Measurements from ENCODE around the gene TSPAN17.

Gene TSPAN17

GRCh38 chr5:176665517-176665916, 18.2 kb downstream of the TSPAN17 start:
- no peak for TF ChIP-seq CTCF (IDR thresholded peaks at IDR 0.05; ENCODE audit: control extremely low read depth, extremely low read depth, low read depth, missing control alignments)
- POLR2A ChIA-PET: no interaction called here
- CTCF ChIA-PET: interaction anchor here (1.0 kb wide), 1 partner anchor 448 kb away, joined by 3 read pairs; no protein-coding TSS in a partner anchor
- DNase-seq (ENCODE audit: extremely low spot score): no peak

- no peak for DNase-seq (ENCODE audit: extremely low spot score)
- TF ChIP-seq CTCF (IDR thresholded peaks at IDR 0.05; ENCODE audit: control extremely low read depth, extremely low read depth, low read depth, missing control alignments): no peak
- ChIA-PET POLR2A (no interaction called here), CTCF (interaction anchor here (1.2 to 15.2 kb wide), 2 partner anchors 8 to 446 kb away, joined by 3 to 158 read pairs; no protein-coding TSS in a partner anchor)
Observed at GRCh38 chr5:176667637-176668036, 20.4 kb downstream of the TSPAN17 start.

GRCh38 chr5:176670449-176670848, 23.2 kb downstream of the TSPAN17 start:
- no peak for DNase-seq (ENCODE audit: extremely low spot score)
- ChIA-PET POLR2A (no interaction called here), CTCF (interaction anchor here (0.7 to 15.2 kb wide), 3 partner anchors 11 to 146 kb away, joined by 3 to 158 read pairs (median 3); no protein-coding TSS in a partner anchor)
- no peak for TF ChIP-seq CTCF (IDR thresholded peaks at IDR 0.05; ENCODE audit: control extremely low read depth, extremely low read depth, low read depth, missing control alignments)

DNA sequence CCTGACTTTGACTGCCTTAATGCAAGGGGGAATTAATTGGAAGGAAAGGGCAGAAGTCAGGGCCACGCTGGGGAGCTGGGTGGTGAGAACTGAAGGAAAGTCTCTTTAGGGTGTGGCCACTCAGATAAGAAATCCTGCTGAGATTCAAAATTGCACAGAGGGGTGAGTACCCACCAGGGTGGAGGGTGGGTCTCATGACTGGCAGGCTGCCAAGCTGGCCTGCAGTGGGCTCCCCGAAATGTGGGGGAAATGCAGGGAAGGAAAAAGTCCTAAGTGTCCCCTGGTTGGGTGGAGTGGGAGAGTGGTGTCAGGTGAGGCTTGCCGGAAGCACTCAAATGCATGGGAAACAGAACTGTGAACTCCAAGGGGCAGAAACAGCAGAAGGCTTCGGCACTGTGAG, 24.1 kb downstream of the TSPAN17 start:
- DNase-seq (ENCODE audit: extremely low spot score): no peak
- CTCF ChIA-PET: interaction anchor here (15.2 kb wide), 1 partner anchor 12 kb away, joined by 158 read pairs; no protein-coding TSS in a partner anchor
- POLR2A ChIA-PET: no interaction called here
- no peak for TF ChIP-seq CTCF (IDR thresholded peaks at IDR 0.05; ENCODE audit: control extremely low read depth, extremely low read depth, low read depth, missing control alignments)

GRCh38 chr5:176671890-176672747, 24.8 kb downstream of the TSPAN17 start:
- POLR2A ChIA-PET: no interaction called here
- DNase-seq (ENCODE audit: extremely low spot score): no peak
- no peak for TF ChIP-seq CTCF (IDR thresholded peaks at IDR 0.05; ENCODE audit: control extremely low read depth, extremely low read depth, low read depth, missing control alignments)

DNA sequence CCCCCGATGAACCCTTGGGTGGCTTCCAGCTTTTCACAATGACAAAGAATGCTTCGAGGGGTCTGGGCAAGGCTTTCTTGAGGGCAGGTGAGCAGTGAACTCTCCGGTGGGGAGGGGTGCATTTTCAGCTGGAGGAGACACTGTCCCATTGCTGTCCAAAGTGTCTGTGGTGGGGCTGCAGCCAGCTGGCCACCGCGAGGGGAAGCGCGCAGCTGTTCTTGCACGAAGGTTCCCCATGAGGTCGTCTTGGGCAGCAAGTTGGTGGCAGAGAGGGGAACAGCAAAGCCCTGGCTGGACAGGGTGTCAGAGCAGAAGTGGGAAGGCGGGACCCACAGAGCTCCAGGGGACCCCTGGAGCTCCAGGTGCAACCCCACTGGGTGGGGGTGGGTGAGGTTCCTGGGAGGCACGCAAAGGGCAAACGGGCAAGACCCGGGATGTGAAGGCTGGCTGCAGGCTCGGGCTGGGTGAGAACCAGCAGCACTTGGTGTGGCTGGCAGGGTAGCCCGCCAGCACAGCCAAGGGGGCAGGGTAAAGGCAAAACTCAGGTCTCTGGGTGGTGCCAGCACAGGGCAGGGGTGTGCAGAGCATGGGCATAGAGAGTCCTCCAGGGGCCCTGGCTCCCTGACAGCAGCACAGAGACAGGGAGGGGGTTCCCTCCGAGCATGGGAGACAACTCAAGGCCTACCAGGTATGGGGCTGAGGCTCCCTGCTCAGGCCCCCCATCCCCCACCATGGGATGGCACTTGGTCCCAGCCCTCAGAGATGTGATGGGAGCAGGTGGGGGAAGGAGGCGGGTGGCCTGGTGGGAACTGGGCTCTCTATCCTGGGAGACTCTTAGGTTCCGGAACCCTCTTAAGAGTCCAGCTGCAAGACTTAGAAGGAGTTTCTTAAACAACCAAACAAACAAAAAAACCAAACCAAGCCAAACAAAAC, 26.6 kb downstream of the TSPAN17 start:
- DNase-seq (ENCODE audit: extremely low spot score): no peak
- no peak for TF ChIP-seq CTCF (IDR thresholded peaks at IDR 0.05; ENCODE audit: control extremely low read depth, extremely low read depth, low read depth, missing control alignments)
- CTCF ChIA-PET: interaction anchor here (15.2 kb wide), 1 partner anchor 14 kb away, joined by 158 read pairs; no protein-coding TSS in a partner anchor
- POLR2A ChIA-PET: no interaction called here

More at GRCh38 chr5:176671890-176672747, 24.8 kb downstream of the TSPAN17 start:
- CTCF ChIA-PET: interaction anchor here (15.2 kb wide), 1 partner anchor 12 kb away, joined by 158 read pairs; no protein-coding TSS in a partner anchor
